ENCODE measurements around the gene TRIP6. TPM values are rescaled to one million over a fixed set of nuclear protein-coding genes. Genes with fewer than 3 reads are reported as not detected.

TRIP6 gene
- total and polyA plus RNA-seq, 2 donors (not counting 3 experiments of a cell fraction or from before 2014, with no cell fraction given), result 90.3 TPM

- DNase-seq (ENCODE audit: low read depth, low spot score), result peak; percentile 98
- POLR2A ChIA-PET, result interaction anchor here (0.5 to 1.0 kb wide), 3 partner anchors 7 to 27 kb away, joined by 3 read pairs; no protein-coding TSS in a partner anchor
- no peak for TF ChIP-seq MYC (IDR thresholded peaks at IDR 0.05; ENCODE audit: low read depth, low read length)
- TF ChIP-seq POLR2A (IDR thresholded peaks at IDR 0.05; ENCODE audit: low read depth, low read length), result peak; percentile 87
- no peak for TF ChIP-seq CTCF (IDR thresholded peaks at IDR 0.05; ENCODE audit: extremely low read depth in 1 of 2, insufficient read depth in 1 of 2, low read depth in 1 of 2, low read length in 2 of 2)
- TF ChIP-seq POLR2AphosphoS5 (IDR thresholded peaks at IDR 0.05; ENCODE audit: insufficient read depth, low read depth, low read length), result peak; percentile 99
- TF ChIP-seq GATA2 (IDR thresholded peaks at IDR 0.05; ENCODE audit: insufficient read depth, insufficient read length, low read depth, low read length), result peak; percentile 97
- TF ChIP-seq EZH2 (IDR thresholded peaks at IDR 0.05; ENCODE audit: borderline replicate concordance, low read depth, low read length, severe bottlenecking), result no peak
Measured at GRCh38 chr7:100829150-100829716, 38.0 kb upstream of the TRIP6 start.

More at GRCh38 chr7:100829150-100829716, 38.0 kb upstream of the TRIP6 start:
- peak overlapping the region; percentile 74 for H3K4me2 ChIP-seq (ENCODE audit: insufficient read depth, low read length)
- H3K79me2 ChIP-seq (ENCODE audit: control insufficient read depth, insufficient read depth, low read length), result peaks cover 30% of the 10 kb centered on the region
- no TSS peak for BruUV-seq (replicated peaks)
- H2AFZ ChIP-seq (ENCODE audit: low read depth, low read length), result no peak overlapping the region
- no peaks in the 10 kb centered on the region for H3K9me1 ChIP-seq (replicated peaks; ENCODE audit: control insufficient read depth, extremely low read depth, insufficient read depth, low read length)
- H3K27ac ChIP-seq (ENCODE audit: insufficient read depth, low read depth, low read length), result peak overlapping the region; percentile 94
- dilution Hi-C loops (cut with MboI; ENCODE audit: extremely low pct_ligation_motif_present, low sequenced_read_pairs) (loop anchor here (25.0 kb wide), 1 partner anchor 117 kb away; the partner anchor contains the start of genes EPO and POP7), intact Hi-C loops (cut with micrococcal nuclease) (loop anchor here (2.0 kb wide), 1 partner anchor 124 kb away; no protein-coding TSS in a partner anchor)
- peak overlapping the region; percentile 55 for H3K9ac ChIP-seq (replicated peaks; ENCODE audit: extremely low read depth, insufficient read depth, low read length)
- H3K27me3 ChIP-seq (ENCODE audit: control insufficient read depth in 2 of 2, insufficient read depth in 2 of 2, low read length in 2 of 2), result no peaks in the 10 kb centered on the region
- no peak overlapping the region for H3K4me3 ChIP-seq (replicated peaks in 1 of 3; ENCODE audit: insufficient read depth in 1 of 3, low read depth in 1 of 3, low read length in 3 of 3)
- H4K20me1 ChIP-seq (replicated peaks; ENCODE audit: control insufficient read depth, extremely low read depth, insufficient read depth, low read length), result no peaks in the 10 kb centered on the region
- peaks cover 15% of the 10 kb centered on the region for H3K4me1 ChIP-seq (ENCODE audit: control insufficient read depth, extremely low read depth, insufficient read depth, low read length)
- H3K36me3 ChIP-seq (ENCODE audit: control insufficient read depth in 2 of 2, extremely low read depth in 1 of 2, insufficient read depth in 2 of 2, low read length in 2 of 2), result peaks cover 0 to under 1% of the 10 kb centered on the region in 2 experiments
- H3K9me3 ChIP-seq (replicated peaks; ENCODE audit: control insufficient read depth, insufficient read depth, low read length), result no peaks in the 10 kb centered on the region
- FAIRE-seq, result peak; percentile 97
- CTCF ChIA-PET, result interaction anchor here (2.1 to 5.8 kb wide), 4 partner anchors 13 to 124 kb away, joined by 6 to 130 read pairs (median 45); partner anchors contain the start of genes POP7 and SLC12A9
